HepG2 (cell line): Measurements from ENCODE around the gene CAPN15.

ENCODE experiments used
- KLF15 ChIP-seq: sonication (generic); formaldehyde crosslinking; IDR thresholded peaks from 2 replicates; pipeline ENCODE4 v1.8.1; 2023; ENCODE audit warnings: borderline replicate concordance, mild to moderate bottlenecking, inconsistent platforms, missing genetic modification reagents, mixed read lengths
- NR2F2 ChIP-seq: IDR thresholded peaks from 2 replicates; pipeline ENCODE4 v1.6.1; 2012; ENCODE audit warnings: low read depth, inconsistent platforms, borderline replicate concordance

GRCh38 chr16:508884-509736 is 18.4 kb upstream of the CAPN15 start:
- TF ChIP-seq NR2F2 (no peak; the same call in 1 of the 2 replicates), KLF15 (CRISPR knock-in tag) (no peak)
